ENCODE measurements around the gene AKAP8. TPM values are rescaled to one million over a fixed set of nuclear protein-coding genes. Genes with fewer than 3 reads are reported as not detected.

The AKAP8 gene
- total RNA-seq, 4 donors from 2014 or later: 27.1 to 86.6 (median 58.5) TPM

DNA sequence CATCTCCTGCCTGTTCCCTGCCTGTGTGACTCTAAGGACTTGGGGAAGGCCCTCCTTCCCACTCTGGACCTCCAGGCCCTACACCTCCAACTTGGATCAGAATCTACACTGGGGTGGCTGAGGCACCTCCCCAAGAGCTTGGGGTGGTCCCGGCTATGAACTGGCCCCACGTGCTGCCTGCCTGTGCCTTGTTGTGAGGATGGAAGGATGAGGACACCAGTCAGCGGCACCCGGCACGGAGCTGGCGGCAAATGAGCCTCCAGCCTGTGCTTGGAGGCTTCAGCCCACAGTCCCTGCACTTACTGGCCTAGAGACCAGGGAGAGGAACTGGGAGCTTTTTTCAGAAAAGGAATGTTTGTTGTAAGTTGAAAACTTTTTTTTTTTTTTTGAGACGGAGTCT, 8.5 kb downstream of the AKAP8 start:
- Histone ChIP-seq H3K4me1 (peaks cover 0 to 15% (median 3%) of the 10 kb centered on the region in 4 donors), H3K9me3 (no peaks in the 10 kb centered on the region), H3K27me3 (no peaks in the 10 kb centered on the region), H3K27ac (no peak overlapping the region), H3K36me3 (peaks cover 0 to 86% (median 0%) of the 10 kb centered on the region in 3 donors), H3K4me3 (no peak overlapping the region)
- no peak for DNase-seq
- TF ChIP-seq, protein P1, sequence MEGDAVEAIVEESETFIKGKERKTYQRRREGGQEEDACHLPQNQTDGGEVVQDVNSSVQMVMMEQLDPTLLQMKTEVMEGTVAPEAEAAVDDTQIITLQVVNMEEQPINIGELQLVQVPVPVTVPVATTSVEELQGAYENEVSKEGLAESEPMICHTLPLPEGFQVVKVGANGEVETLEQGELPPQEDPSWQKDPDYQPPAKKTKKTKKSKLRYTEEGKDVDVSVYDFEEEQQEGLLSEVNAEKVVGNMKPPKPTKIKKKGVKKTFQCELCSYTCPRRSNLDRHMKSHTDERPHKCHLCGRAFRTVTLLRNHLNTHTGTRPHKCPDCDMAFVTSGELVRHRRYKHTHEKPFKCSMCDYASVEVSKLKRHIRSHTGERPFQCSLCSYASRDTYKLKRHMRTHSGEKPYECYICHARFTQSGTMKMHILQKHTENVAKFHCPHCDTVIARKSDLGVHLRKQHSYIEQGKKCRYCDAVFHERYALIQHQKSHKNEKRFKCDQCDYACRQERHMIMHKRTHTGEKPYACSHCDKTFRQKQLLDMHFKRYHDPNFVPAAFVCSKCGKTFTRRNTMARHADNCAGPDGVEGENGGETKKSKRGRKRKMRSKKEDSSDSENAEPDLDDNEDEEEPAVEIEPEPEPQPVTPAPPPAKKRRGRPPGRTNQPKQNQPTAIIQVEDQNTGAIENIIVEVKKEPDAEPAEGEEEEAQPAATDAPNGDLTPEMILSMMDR (IDR thresholded peaks at IDR 0.05): no peak
- no peak for TF ChIP-seq POLR2A (IDR thresholded peaks at IDR 0.05)

DNA sequence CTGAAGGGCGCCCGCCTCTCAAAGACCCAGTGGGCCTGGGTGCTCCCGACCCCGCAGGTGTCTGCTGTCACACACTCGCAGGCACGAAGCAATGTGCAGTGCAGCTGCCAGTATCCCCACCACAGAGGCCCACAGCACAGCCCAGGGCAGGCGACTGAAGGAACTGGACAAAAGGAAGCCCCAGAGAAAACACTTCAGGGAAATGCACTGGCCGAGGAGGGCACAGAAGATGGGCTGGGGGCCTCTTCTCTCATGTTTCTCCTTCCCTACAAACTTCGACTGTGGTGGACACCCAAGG, 10.0 kb downstream of the AKAP8 start:
- no peaks in the 10 kb centered on the region for H3K9me3 ChIP-seq
- peaks cover 0 to 6% (median 2%) of the 10 kb centered on the region in 4 donors for H3K4me1 ChIP-seq
- H3K27me3 ChIP-seq: no peaks in the 10 kb centered on the region
- no peak for DNase-seq
- peaks cover 0 to 99% (median 0%) of the 10 kb centered on the region in 3 donors for H3K36me3 ChIP-seq
- TF ChIP-seq, protein P1 (IDR thresholded peaks at IDR 0.05): no peak
- no peak for TF ChIP-seq POLR2A (IDR thresholded peaks at IDR 0.05)
- H3K27ac ChIP-seq: no peak overlapping the region
- no peak overlapping the region for H3K4me3 ChIP-seq

DNA sequence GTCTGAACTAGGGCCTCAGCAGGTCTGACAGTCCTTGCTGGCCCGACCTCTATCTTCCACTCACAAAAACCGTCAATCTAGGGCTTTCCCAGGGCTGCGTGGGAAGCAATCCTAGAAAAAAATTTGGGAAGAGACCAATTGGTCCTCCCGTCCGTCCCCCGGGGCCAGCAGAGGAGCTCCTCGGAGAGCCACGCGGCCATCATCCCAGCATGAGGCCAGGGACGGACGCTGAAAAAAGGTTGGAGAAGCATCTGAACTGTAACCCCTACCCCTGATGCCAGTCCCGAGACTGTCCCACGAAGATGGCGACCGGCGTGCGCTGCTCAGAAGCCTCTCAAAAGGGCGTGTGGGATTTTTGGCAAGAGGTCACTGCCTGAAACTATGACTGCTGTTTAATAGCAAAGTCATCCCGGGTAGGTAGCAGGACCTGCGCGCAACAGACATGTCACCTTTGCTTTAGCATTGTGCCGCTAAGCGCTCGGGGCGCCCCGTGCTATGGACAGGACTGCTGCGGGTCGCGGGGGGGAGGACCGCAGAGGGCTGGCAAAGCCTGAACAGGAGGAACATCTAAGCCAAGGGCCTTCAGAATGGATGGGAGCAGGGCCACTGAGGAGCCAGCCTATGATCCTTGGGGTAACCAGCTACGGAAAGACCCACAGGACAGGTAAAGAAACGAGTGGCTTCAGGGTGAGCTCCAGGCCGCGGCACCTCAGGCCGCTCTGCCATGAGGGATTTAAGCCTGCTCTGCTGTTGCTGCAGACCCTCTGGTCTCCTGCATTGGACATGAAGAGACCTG, 10.6 kb downstream of the AKAP8 start:
- no peak overlapping the region for H3K27ac ChIP-seq
- no peaks in the 10 kb centered on the region for H3K9me3 ChIP-seq
- peaks cover 0 to under 1% (median 0%) of the 10 kb centered on the region in 4 donors for H3K4me1 ChIP-seq
- H3K36me3 ChIP-seq: peaks cover 0 to 94% (median 0%) of the 10 kb centered on the region in 3 donors
- H3K27me3 ChIP-seq: no peaks in the 10 kb centered on the region
- TF ChIP-seq, protein P1 (IDR thresholded peaks at IDR 0.05): no peak
- no peak for TF ChIP-seq POLR2A (IDR thresholded peaks at IDR 0.05)
- no peak for DNase-seq
- no peak overlapping the region for H3K4me3 ChIP-seq

DNA sequence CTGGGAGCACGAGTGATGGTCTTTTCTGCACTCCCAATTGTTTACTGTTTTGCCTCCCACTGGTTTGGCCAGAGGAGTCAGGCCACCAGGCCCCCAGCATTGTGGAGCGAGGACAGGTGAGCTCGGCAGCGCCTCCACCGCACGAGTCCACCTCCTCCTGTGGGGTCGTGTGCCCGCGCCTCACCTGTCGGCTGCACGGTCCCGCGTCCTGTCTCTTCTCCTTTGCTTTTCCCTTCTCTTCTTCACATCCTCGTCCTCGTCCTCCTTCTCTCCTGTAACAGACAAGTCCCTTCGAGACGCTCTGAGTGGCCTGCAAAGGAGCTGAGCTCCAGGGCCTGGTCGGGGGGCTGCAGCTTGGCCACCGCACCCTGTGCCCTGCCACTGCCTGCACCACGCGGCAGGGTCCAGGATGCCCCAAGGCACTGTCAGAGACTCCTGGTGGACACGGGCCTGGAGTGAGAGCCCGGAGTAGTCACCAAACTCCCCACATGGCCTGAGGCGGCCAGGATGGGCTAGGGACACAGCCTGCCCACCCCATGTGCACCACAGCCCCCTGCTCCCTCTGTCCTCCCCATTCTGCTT, 11.4 kb downstream of the AKAP8 start:
- H3K27me3 ChIP-seq: no peaks in the 10 kb centered on the region
- no peak overlapping the region for H3K4me3 ChIP-seq
- H3K9me3 ChIP-seq: no peaks in the 10 kb centered on the region
- TF ChIP-seq POLR2A (IDR thresholded peaks at IDR 0.05): no peak
- TF ChIP-seq, protein P1 (IDR thresholded peaks at IDR 0.05): no peak
- H3K4me1 ChIP-seq: no peaks in the 10 kb centered on the region
- no peak for DNase-seq
- H3K27ac ChIP-seq: no peak overlapping the region
- H3K36me3 ChIP-seq: peaks cover 0 to 85% (median 0%) of the 10 kb centered on the region in 3 donors

DNA sequence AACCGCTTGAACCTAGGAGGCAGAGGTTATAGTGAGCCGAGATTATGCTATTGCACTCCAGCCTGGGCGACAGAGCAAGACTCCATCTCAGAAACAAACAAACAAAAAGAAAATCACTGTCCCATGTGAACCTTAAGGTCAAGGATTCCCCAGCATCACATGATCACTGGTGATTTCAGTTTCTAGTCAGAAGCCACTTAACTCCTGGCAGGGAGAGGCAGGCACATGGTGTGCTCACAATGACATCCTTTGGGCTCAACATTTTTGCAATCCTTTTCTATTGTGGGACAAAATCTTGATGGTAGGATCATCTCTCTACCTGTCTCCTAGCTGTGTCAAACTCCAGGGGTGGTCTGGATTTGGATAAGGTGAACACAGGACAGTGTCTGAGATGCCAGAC, 12.1 kb downstream of the AKAP8 start:
- DNase-seq: no peak
- peaks cover 0 to 81% (median 0%) of the 10 kb centered on the region in 3 donors for H3K36me3 ChIP-seq
- no peak overlapping the region for H3K27ac ChIP-seq
- TF ChIP-seq POLR2A (IDR thresholded peaks at IDR 0.05): no peak
- TF ChIP-seq, protein P1 (IDR thresholded peaks at IDR 0.05): no peak
- no peaks in the 10 kb centered on the region for H3K27me3 ChIP-seq
- H3K4me3 ChIP-seq: no peak overlapping the region
- H3K4me1 ChIP-seq: no peaks in the 10 kb centered on the region
- no peaks in the 10 kb centered on the region for H3K9me3 ChIP-seq

Data from Peyer's patch (tissue), 4 donors.